GM18907 (cell line): ENCODE measurements around the gene THSD4.

Experiments
- ATAC-seq: cut with Tn5 transposase; IDR thresholded peaks from one replicate; pipeline ENCODE4 v1.9.1; 2021; ENCODE audit warnings: mild to moderate bottlenecking, moderate library complexity; ENCODE audit not compliant: unreplicated experiment

Gene THSD4

GRCh38 chr15:71830981-71831380 lies 715.7 kb downstream of the THSD4 start:
- no peak for ATAC-seq
